Activated gamma-delta T cell (primary cell): Measurements from ENCODE around the gene TREML4.
"Not testable (repeated sequence)": the region's sequence is repeated elsewhere in the genome, so short reads cannot be mapped to it uniquely, and the experiment has no call there.

ENCODE experiments used
- DNase-seq: peaks from one replicate; lab custom pipeline; 2025; lab: John Stamatoyannopoulos, UW
- total RNA-seq, 2 donors: gene quantifications; one replicate each; lab custom pipeline; 2026; lab: John Stamatoyannopoulos, UW

Gene TREML4
- total RNA-seq = 0.04 to 0.15 reads per million in 2 donors

GRCh38 chr6:41228096-41228495, at the start of gene TREML4:
Gene TREML4, plus strand, starts transcription at chr6:41228349. Its CDS starts 79 bp downstream, at chr6:41228428.
- no peak for DNase-seq

DNA sequence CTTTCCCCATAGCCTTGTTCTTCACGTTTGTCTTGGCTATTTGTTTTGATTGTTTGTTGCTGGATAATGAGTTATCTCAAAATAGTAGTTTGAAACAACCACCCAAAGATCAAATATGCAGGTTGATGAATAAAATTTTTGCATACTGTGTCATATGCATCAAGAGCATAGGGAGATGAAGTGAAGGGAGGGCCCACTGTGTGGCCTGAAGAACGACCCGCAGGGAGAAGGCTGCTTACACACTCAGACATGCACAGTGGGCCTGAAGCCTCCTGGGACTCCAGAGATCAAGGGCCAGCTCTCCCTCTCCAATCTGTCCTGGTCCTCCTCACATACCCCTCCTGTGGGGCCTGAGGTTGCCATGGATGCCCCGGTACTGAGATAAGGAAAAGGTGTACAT, 49.0 kb upstream of the TREML4 start:
- no peak for DNase-seq

DNA sequence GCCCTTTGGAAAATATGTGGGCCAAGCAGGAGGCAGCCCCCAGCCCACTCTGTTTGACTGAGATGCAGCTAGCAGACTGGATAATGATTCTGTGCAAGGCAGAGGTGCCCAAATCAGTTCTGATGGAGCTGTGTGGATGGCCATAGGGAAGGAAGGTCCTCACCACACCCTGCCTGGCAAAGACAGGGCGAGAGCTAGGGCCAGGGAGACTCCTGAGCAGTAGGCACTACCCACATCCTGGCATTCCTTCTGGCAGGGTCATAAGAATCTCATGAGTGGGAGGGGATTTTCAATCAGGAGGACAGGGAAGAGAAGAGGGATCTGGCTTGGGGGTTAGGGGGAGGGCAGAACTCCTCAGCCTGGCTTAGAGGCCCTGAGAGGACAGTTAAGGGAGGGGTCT, 46.6 kb upstream of the TREML4 start:
- no peak for DNase-seq

GRCh38 chr6:41182069-41183034, 45.8 kb upstream of the TREML4 start:
- no peak for DNase-seq

- no peak for DNase-seq
Observed at GRCh38 chr6:41184761-41185160, 43.4 kb upstream of the TREML4 start.

DNA sequence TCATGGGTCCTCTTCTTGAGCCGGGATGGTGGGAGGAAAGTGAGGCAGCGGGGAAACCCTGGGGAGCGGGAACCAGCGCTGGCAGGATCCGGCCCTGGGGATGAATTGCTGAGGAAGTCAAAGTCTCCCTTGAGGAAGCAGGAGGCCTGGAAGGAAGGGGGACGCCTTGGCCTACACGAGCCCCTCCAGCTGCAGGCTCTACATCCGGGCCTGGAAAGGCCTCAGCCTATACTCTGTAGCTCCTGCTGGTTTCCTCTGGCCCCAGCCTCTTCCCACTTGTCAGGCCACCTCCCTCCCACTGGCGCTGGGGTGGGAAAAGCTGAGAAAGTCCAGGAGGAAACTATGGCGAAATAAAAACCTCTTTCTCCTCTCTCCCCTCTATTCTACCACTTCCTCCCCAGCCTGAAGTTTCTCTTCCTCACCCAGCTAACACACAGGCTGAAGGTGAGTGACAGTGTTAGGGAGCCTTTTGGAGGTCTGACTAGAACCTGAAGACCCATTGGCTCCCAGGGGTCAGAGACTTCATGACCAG, 42.1 kb upstream of the TREML4 start:
- no peak for DNase-seq

- DNase-seq = no peak
Observed at GRCh38 chr6:41187924-41188886, 39.9 kb upstream of the TREML4 start.

GRCh38 chr6:41189046-41189445, 39.1 kb upstream of the TREML4 start:
- DNase-seq = not testable (repeated sequence)

DNA sequence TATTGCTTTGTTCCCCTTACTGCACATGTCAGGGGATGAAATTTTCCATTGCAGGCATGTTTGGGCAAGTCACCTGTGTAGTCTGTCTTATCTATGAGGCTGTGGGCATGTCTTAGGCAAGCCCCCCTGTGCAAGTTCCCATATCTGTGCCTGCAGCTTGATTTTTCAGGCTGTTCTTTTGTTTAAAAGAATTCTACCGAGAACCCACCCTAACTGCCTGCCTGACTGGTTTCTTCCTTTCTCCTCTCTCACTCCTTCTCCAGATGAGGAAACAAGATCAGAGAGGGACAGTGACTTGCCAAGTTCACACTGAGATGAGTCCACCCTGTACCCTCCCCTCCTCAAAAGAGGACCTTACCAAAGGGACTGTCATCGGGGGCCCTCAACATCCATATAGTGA, 38.2 kb upstream of the TREML4 start:
- no peak for DNase-seq

GRCh38 chr6:41190791-41191190, 37.4 kb upstream of the TREML4 start:
- no peak for DNase-seq

GRCh38 chr6:41191569-41191968, 36.6 kb upstream of the TREML4 start:
- DNase-seq = no peak

GRCh38 chr6:41193171-41193734, 34.9 kb upstream of the TREML4 start:
- DNase-seq = no peak

DNA sequence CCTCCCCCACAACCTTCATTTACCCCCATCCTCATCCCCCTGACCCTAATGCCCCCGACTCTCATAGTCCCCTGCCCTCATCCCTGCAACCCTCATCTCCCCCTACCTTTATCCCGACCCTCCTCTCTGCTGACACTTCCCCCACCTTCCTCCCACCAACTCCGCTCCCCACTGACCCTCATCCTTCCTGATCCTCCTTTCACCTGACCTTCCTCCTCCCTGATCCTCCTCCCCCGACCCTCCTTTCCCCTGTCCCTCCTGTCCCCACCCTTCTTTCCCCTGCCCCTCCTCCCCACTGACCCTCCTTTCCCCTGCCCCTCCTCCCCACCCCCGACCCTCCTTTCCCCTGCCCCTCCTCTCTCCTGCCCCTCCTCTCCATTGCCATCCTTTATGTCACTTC, 34.3 kb upstream of the TREML4 start:
- no peak for DNase-seq

DNA sequence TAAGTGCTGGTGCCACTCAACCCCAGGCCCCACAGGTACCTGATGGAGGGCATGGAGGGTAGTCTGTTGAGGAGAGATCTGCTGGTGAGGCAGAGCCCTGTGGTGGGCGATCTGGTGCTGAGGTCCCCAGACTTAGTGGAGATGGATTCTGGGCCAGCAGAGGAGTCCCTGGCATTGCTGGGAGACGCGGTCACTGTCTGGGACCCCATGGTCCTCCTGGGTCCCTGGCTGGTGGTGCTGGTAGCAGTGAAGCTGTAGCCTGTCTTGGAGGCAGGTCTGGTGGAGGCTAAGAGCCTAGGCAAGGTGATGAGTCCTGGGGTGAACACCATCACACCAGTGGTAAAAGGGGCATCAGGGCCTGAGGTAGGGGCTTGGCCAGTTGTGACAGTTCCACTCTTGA, 33.8 kb upstream of the TREML4 start:
- no peak for DNase-seq

- DNase-seq = no peak
Observed at GRCh38 chr6:41197234-41197633, 30.9 kb upstream of the TREML4 start.

- no peak for DNase-seq
Observed at GRCh38 chr6:41199552-41200246, 28.4 kb upstream of the TREML4 start.

GRCh38 chr6:41200296-41200900, 27.8 kb upstream of the TREML4 start:
- DNase-seq = no peak

GRCh38 chr6:41200901-41201763, 27.0 kb upstream of the TREML4 start, which contains the start of gene TREML2:
Gene TREML2, minus strand, starts transcription at chr6:41201149. Its CDS starts 141 bp downstream, at chr6:41201008.
- DNase-seq = no peak

DNA sequence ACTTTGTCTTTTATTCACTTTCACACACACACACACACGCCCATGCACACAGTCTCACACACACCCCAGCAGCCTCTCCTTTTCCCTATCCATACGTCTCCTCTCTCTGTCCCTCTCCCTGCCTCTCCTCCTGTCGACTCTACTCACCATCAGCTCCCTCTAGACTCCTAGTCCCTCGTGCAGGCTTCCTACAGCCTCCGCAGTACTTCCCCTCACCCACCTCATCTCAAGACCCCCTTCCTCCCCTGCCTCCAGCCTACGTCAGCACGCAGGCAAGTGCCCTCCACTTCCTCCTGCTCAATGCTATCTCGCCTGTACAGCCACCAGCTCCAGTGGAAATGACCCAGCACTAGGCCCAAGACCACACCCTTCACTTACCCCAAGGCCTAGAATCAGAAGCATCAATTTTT, 26.4 kb upstream of the TREML4 start:
- DNase-seq = no peak

- no peak for DNase-seq
Observed at GRCh38 chr6:41204156-41204555, 24.0 kb upstream of the TREML4 start.
